Effector CD8-positive, alpha-beta T cell (primary cell): ENCODE measurements around the gene ATP6V1D.
"Not testable (repeated sequence)": the region's sequence is repeated elsewhere in the genome, so short reads cannot be mapped to it uniquely, and the experiment has no call there.

Experiments used
- DNase-seq: peaks from one replicate; lab custom pipeline; 2025; lab: John Stamatoyannopoulos, UW

The ATP6V1D gene

GRCh38 chr14:67370830-67371229 lies 11.2 kb upstream of the ATP6V1D start:
- DNase-seq = no peak

- DNase-seq = no peak
Observed at GRCh38 chr14:67365476-67365875, 5.9 kb upstream of the ATP6V1D start.

- DNase-seq = no peak
Observed at GRCh38 chr14:67360470-67361206, 1.0 kb upstream of the ATP6V1D start.

GRCh38 chr14:67358924-67359774 lies 455 bp downstream of the ATP6V1D start:
- no peak for DNase-seq

GRCh38 chr14:67357969-67358354 lies 1.6 kb downstream of the ATP6V1D start:
- no peak for DNase-seq

- no peak for DNase-seq
Observed at GRCh38 chr14:67357186-67357968, 2.2 kb downstream of the ATP6V1D start.

GRCh38 chr14:67352055-67352454 lies 7.5 kb downstream of the ATP6V1D start:
- DNase-seq = no peak

- DNase-seq = no peak
Observed at GRCh38 chr14:67345583-67345982, 14.0 kb downstream of the ATP6V1D start.

- no peak for DNase-seq
Observed at GRCh38 chr14:67343601-67344230, 15.9 kb downstream of the ATP6V1D start.

- not testable (repeated sequence) for DNase-seq
Observed at GRCh38 chr14:67341231-67341630, 18.4 kb downstream of the ATP6V1D start.

- no peak for DNase-seq
Observed at GRCh38 chr14:67335781-67336180, 23.8 kb downstream of the ATP6V1D start.

- no peak for DNase-seq
Observed at GRCh38 chr14:67332468-67332867, 27.1 kb downstream of the ATP6V1D start.

GRCh38 chr14:67331368-67332125 lies 28.1 kb downstream of the ATP6V1D start:
- no peak for DNase-seq

- DNase-seq = not testable (repeated sequence)
Observed at GRCh38 chr14:67329666-67330065, 29.9 kb downstream of the ATP6V1D start.

- DNase-seq = no peak
Observed at GRCh38 chr14:67319142-67319541, 40.5 kb downstream of the ATP6V1D start.

GRCh38 chr14:67317822-67318221 lies 41.8 kb downstream of the ATP6V1D start:
- no peak for DNase-seq

- DNase-seq = no peak
Observed at GRCh38 chr14:67313153-67313552, 46.5 kb downstream of the ATP6V1D start.

- no peak for DNase-seq
Observed at GRCh38 chr14:67311868-67312267, 47.7 kb downstream of the ATP6V1D start.
